Measurements from ENCODE around the gene PIGR.

DNA sequence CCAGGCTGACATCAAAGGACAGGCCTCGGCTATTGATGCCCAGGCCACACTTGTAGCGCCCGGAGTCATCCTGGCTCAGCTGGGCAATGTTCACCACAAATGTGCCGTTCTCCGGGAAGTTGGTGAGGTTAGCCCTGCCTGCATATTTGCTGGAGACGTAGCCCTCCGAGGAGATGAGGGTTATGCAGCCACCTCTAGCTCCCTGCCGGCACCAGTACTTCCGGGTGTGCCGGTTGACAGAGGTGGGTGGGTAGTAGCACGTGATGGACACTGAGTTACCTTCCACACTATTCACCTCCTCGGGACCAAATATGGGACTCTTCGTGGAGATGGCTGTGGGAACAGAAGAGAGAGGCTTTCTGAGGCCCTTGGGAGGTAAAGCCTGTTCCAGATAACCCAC is 7.1 kb downstream of the PIGR start:
- TF ChIP-seq, protein P1, sequence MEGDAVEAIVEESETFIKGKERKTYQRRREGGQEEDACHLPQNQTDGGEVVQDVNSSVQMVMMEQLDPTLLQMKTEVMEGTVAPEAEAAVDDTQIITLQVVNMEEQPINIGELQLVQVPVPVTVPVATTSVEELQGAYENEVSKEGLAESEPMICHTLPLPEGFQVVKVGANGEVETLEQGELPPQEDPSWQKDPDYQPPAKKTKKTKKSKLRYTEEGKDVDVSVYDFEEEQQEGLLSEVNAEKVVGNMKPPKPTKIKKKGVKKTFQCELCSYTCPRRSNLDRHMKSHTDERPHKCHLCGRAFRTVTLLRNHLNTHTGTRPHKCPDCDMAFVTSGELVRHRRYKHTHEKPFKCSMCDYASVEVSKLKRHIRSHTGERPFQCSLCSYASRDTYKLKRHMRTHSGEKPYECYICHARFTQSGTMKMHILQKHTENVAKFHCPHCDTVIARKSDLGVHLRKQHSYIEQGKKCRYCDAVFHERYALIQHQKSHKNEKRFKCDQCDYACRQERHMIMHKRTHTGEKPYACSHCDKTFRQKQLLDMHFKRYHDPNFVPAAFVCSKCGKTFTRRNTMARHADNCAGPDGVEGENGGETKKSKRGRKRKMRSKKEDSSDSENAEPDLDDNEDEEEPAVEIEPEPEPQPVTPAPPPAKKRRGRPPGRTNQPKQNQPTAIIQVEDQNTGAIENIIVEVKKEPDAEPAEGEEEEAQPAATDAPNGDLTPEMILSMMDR (IDR thresholded peaks at IDR 0.05; ENCODE audit: poor library complexity, severe bottlenecking) = no peak
- TF ChIP-seq EZH2 (IDR thresholded peaks at IDR 0.05; ENCODE audit: borderline replicate concordance, insufficient read depth, low read length, poor library complexity, severe bottlenecking) (no peak), SMC3 (conservative IDR thresholded peaks at IDR 0.05; ENCODE audit: poor library complexity) (no peak)

All from neural cell (in vitro differentiated cells).